Muscle of back (tissue), 13 donors: ENCODE results near the gene KANK2. TPM values are rescaled to one million over a fixed set of nuclear protein-coding genes. Genes with fewer than 3 reads are reported as not detected.
A peak's percentile ranks its signal among the peaks of the same experiment; 100 is the strongest.

ENCODE experiments used
- DNase-seq, 3 donors: peaks; one replicate each; pipeline versions ENCODE4 v3.0.0 to v3.0.0-alpha.2; 2013
- long read RNA-seq, 9 donors: transcript quantifications; one replicate each; lab custom pipeline, GENCODE V29; 2026
- polyA plus RNA-seq, 10 donors: library from polyadenylated mRNA; unstranded; fragments of 120-200 nt; gene quantifications; one replicate each; pipeline ENCODE4 v1.2.1, GENCODE V29; 2013; ENCODE audit not compliant: insufficient read length in 10 of 10

KANK2 gene
- 100 to 1,000 TPM in 9 of 10 donors, 10 to 100 TPM in 1; 99.0 to 131 (median 106) TPM for polyA plus RNA-seq
- long read RNA-seq, donor 1, partial matches to known transcripts = 0 of 4 reads
- long read RNA-seq, donor 1, other reads (novel, unspliced or antisense) = 0 of 4 reads
- long read RNA-seq, donor 2, partial matches to known transcripts = 0 of 4 reads
- long read RNA-seq, donor 2, other reads (novel, unspliced or antisense) = 0 of 4 reads
- long read RNA-seq, donor 3 = 0 reads
- long read RNA-seq, donor 4, full-length matches to known transcripts = 4 of 4 reads
- long read RNA-seq, donor 4, partial matches to known transcripts = 0 of 4 reads
- long read RNA-seq, donor 4, other reads (novel, unspliced or antisense) = 0 of 4 reads
- long read RNA-seq, donor 5, transcript KANK2-203 (4 exons, 542 nt) = major isoform, 5 of 9 reads
- long read RNA-seq, donor 5, partial matches to known transcripts = 0 of 9 reads
- long read RNA-seq, donor 5, other reads (novel, unspliced or antisense) = 0 of 9 reads
- long read RNA-seq, donor 6, partial matches to known transcripts = 0 of 1 reads
- long read RNA-seq, donor 6, other reads (novel, unspliced or antisense) = 0 of 1 reads
- long read RNA-seq, donor 7, partial matches to known transcripts = 0 of 2 reads
- long read RNA-seq, donor 7, other reads (novel, unspliced or antisense) = 0 of 2 reads
- long read RNA-seq, donor 8, partial matches to known transcripts = 0 of 1 reads
- long read RNA-seq, donor 8, other reads (novel, unspliced or antisense) = 0 of 1 reads
- long read RNA-seq, donor 9 = 0 reads

GRCh38 chr19:11197291-11198174 lies at the start of gene KANK2:
Gene KANK2 (minus strand): TSS chr19:11197545. CDS start chr19:11194511, 3,034 bp downstream.
- DNase-seq = peak; percentile 78 to 93 (median 87)

- no peak for DNase-seq
These were observed 49.6 kb upstream of the KANK2 start for GRCh38 chr19:11246941-11247340.

GRCh38 chr19:11244846-11245589 lies 47.7 kb upstream of the KANK2 start:
- DNase-seq = no peak

- no peak for DNase-seq
These were observed 46.4 kb upstream of the KANK2 start for GRCh38 chr19:11243798-11244169.

- DNase-seq = peak; percentile 47 to 86 (median 80)
These were observed 45.8 kb upstream of the KANK2 start for GRCh38 chr19:11242864-11243797.

- no peak for DNase-seq
These were observed 44.7 kb upstream of the KANK2 start for GRCh38 chr19:11242025-11242424.

GRCh38 chr19:11240008-11240444 lies 42.7 kb upstream of the KANK2 start:
- no peak for DNase-seq

- no peak for DNase-seq
These were observed 42.1 kb upstream of the KANK2 start, which contains the start of gene ANGPTL8 for GRCh38 chr19:11239377-11240000. Gene ANGPTL8 (plus strand): TSS chr19:11239619. CDS start chr19:11239638, 19 bp downstream.

- no peak for DNase-seq
These were observed 41.5 kb upstream of the KANK2 start for GRCh38 chr19:11238781-11239376.

GRCh38 chr19:11238041-11238440 lies 40.7 kb upstream of the KANK2 start:
- no peak for DNase-seq

- DNase-seq = no peak
These were observed 40.0 kb upstream of the KANK2 start for GRCh38 chr19:11237321-11237720.

- no peak for DNase-seq
These were observed 39.3 kb upstream of the KANK2 start for GRCh38 chr19:11236324-11237301.

GRCh38 chr19:11234486-11235075 lies 37.2 kb upstream of the KANK2 start:
- no peak for DNase-seq

GRCh38 chr19:11233073-11233472 lies 35.7 kb upstream of the KANK2 start:
- no peak for DNase-seq

GRCh38 chr19:11232555-11232954 lies 35.2 kb upstream of the KANK2 start:
- no peak for DNase-seq

GRCh38 chr19:11230621-11231386 lies 33.5 kb upstream of the KANK2 start:
- DNase-seq = no peak
